GM18870 (cell line): Measurements from ENCODE around the gene ACP2.

Source experiments
- ATAC-seq: cut with Tn5 transposase; IDR thresholded peaks from one replicate; pipeline ENCODE4 v1.9.1; 2021; ENCODE audit warnings: moderate library complexity; ENCODE audit not compliant: unreplicated experiment

Gene ACP2, protein sequence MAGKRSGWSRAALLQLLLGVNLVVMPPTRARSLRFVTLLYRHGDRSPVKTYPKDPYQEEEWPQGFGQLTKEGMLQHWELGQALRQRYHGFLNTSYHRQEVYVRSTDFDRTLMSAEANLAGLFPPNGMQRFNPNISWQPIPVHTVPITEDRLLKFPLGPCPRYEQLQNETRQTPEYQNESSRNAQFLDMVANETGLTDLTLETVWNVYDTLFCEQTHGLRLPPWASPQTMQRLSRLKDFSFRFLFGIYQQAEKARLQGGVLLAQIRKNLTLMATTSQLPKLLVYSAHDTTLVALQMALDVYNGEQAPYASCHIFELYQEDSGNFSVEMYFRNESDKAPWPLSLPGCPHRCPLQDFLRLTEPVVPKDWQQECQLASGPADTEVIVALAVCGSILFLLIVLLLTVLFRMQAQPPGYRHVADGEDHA

DNA sequence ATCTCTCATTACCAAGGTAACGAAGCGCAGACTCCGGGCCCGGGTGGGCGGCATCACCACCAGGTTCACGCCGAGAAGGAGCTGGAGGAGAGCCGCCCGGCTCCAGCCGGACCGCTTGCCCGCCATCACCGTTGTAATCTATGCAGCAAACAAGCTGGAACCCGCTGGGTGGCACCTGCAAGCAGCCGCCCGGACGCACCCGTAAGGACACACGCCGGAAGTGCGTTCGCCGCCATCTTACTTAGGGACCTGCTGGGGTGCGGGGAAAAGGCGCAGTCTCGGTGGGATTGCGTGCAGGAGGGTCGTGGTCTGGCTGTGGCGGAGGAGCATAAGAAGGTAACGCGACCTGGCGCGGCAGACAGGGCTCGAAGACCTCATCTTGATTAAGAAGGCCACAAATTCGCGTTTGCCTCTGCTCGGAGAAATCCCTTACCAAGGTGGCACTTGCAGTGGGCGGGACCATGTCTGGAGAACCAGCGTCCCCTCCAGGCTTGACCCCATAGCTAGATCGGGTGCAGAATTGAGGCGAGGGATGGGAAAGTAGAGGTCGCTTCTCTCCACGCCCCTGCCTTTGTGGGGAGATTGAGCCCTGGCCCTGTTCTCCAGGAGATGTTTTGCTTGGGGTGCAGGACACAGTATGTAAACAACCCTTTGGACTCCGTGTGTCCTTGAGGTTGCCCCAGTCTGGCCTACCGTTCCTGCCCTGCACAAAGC is at the start of gene ACP2:
ACP2 (minus strand) TSS at position 151 of the 714 bp plus-strand sequence; CDS start at position 126, 25 bp downstream.
- peak; percentile 88 for ATAC-seq

DNA sequence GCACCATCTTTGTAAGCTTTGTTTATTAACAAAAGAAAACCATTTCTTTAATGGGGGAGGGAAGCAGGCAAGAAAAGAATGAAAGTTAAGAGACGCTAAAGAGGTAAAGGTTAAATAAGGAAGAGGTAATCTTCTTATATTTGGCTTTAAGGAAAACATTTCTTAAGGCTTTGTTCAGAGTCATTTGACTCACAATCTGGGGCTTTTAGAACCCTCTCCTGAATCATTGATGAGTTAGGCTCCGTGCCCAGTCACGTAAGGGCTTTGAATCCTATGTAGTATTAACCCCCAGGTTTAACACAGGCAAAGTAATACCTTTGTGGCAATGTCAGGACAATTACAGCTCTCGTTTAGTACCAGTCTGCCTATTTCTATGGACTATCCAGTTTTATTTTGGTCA is 47.4 kb upstream of the ACP2 start:
- ATAC-seq, result no peak

DNA sequence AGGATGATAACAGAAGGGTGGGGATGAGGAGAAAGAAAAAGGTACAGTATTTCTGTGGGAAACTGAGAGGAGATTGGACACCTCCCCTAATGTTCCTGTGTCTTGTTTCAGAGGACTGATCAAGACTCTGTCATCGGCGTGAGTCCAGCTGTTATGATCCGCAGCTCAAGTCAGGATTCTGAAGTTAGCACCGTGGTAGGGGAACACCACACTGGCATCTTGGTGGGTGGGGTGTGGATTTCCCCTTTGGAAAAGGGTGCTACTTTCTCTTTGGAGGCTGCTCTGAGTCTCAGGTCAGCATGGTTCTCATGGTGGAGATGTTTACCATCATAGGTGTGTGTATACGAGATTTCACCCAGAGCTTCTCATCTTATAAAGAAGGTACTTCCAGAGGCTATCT is 46.8 kb upstream of the ACP2 start:
- ATAC-seq, result no peak

DNA sequence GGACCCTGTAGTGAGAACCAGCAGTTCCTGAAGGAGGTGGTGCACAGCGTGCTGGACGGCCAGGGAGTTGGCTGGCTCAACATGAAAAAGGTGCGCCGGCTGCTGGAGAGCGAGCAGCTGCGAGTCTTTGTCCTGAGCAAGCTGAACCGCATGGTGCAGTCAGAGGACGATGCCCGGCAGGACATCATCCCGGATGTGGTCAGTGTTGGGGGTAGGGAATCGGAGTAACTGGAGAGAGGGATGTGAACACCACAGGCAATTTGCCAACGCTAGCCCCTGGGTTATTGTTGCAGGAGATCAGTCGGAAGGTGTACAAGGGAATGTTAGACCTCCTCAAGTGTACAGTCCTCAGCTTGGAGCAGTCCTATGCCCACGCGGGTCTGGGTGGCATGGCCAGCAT is 41.2 kb upstream of the ACP2 start:
- ATAC-seq, result no peak

DNA sequence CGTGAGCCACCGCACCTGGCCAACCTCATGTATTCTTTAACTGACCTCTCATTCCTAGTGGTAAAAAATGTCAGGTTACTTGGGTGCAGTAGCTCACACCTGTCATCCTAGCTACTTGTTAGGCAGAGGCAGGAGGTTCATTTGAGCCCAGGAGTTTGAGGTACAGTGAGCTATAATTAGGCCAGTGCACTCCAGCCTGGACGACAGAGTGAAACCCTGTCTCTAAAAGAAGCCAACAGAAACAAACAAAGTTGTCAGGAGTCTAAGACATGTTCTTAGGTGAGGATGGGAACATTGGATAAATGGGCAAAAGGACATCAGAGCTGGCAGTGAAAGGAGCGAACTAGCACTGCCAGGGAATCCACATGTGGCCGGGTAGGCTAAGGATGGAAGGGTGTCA is 39.5 kb upstream of the ACP2 start:
- ATAC-seq, result no peak

DNA sequence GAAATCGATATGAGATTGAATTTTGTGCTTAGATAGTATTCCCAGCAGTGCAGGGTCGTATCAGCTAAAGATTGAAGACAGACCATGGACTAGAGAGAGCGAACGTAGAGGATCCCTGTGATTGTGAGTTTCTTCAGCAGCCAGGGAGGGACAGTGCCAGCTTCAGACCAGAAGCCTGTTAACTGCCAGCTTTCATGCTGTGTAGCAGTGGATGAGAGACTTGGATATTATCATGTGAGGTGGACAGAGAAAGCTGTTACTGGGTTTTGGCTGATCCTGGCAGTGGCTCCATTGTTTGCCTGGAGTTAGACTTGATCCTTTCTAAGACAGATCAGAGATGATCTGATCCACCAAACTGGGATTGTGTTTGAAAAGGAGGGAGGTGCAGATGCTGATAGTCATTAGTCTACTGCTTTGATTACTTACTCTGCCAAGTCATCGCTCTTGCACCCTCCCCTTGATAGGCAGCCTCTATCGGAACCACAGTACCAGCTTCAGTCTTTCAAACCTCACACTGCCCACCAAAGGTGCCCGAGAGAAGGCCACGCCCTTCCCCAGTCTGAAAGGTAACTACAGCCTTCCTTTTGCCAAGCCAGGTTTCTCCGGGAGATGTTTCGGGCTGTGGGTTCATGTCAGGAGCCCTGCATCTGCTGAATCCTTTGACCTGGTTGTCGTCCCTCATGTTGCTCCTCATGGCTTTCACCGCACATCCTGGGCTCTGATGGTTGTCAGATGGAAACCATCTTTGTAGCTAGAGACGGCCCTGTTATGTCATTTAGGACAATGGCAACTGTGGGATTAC is 37.6 kb upstream of the ACP2 start:
- ATAC-seq, result no peak

DNA sequence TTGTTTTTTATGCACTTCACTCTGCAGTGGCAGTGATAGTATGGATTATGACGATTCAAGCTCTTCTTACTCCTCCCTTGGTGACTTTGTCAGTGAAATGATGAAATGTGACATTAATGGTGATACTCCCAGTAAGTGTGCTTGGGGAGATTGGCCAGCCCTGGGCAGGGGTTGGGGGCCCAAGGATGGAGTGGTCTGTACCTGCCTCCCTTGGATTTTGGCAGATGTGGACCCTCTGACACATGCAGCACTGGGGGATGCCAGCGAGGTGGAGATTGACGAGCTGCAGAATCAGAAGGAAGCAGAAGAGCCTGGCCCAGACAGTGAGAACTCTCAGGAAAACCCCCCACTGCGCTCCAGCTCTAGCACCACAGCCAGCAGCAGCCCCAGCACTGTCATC is 35.5 kb upstream of the ACP2 start:
- no peak for ATAC-seq

DNA sequence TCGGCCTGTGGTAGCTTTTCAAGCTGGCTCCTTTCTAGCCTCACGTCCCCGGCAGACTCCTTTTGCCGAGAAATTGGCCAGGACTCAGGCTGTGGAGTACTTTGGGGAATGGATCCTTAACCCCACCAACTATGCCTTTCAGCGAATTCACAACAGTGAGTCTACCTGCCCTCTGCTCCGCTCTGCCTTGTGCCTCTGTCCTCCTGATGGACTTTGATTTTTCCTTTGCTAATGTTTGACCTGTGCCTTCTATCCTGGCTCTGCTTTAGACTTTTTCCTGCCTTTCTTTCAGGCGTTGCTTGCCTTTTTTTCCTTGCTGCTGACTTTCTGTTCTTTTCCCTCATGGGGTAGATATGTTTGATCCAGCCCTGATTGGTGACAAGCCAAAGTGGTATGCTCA is 33.8 kb upstream of the ACP2 start:
- no peak for ATAC-seq

DNA sequence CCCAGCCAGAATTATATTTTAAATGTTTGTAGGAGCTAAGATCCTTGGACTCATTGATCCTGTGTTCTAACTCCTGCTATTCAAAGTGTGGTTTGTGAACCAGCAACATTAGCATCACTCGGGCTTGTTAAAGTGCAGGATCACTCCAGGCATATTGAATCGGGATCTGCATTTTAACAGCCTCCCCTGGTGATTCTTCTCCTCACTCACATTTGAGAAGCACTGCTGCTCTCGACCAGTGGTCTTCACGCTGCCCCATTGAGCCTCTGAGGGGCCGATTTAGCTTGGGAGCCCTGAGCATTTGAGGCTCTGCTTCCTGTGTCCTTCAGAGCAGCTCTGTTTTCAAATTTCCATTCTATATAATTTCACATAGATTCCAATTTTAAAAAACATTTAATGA is 32.2 kb upstream of the ACP2 start:
- ATAC-seq, result no peak

DNA sequence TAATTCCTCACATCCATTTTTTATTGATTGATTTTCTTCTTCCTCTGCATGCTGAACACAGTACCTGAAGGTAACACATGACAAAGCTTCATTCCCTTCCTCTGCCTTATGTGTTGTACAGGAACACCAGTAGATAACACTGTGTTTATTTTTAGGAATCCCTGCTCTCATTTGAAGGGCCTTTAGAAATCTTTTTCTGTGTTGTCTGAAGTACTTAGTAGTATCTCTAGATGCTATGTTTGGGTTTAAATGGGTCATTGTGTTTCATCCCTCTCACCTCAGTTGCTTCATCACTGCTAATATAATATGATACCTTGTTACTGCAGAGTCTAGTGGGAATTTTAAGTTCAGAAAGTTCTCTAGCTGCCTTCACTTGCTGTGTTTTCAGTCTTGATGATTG is 31.5 kb upstream of the ACP2 start:
- no peak for ATAC-seq

DNA sequence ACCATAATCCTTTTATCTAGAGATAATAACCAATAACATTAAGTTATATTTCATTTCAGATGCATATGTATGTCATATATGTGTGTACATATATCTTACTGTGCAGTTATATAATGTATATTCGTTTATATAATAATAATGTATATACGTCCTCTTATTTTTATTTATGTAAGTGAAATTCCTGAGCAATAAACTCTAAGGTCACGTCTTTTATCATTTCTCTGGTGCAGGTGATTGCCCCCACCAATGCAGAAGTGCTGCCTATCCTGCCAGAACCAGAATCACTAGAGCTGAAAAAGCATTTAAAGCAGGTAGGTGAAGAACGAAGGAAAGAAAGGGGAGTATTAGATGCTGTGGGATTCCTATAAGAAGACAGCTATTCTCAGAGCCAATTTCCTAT is 30.2 kb upstream of the ACP2 start:
- no peak for ATAC-seq

DNA sequence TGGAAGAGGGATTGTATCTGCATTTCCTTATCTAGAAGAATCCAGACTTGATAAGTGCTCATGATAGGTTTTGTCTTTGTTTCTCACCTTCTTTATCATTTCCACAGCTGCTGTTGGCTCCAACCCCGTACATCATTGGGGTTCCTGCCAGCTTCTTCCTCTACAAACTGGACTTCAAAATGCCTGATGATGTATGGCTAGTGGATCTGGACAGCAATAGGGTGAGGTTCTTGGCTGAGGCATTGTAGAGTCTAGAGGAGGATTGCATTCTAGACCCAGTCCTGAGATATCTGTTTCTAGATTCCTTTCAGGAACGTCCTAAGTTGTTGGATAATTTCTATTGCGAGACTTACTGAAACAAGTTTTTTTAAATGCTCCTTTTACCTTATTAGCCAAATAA is 29.4 kb upstream of the ACP2 start:
- no peak for ATAC-seq

DNA sequence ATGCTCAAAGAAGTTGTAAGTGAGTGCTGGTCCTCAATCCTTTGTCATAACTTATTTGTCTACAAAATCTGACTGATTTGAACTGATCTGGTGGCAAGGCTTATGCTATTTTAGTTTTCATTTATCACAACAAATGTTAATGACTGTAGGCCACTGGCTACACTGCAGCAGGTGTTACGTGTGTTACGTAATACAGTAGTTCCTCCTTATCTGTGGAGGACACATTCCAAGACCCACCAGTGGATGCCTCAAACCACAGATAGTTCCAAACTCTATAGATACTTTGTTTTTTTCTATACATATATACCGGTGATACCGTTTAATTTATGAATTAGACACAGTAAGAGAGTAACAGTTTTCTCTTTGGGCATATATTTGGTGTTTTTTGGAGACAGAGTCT is 28.3 kb upstream of the ACP2 start:
- ATAC-seq, result no peak

DNA sequence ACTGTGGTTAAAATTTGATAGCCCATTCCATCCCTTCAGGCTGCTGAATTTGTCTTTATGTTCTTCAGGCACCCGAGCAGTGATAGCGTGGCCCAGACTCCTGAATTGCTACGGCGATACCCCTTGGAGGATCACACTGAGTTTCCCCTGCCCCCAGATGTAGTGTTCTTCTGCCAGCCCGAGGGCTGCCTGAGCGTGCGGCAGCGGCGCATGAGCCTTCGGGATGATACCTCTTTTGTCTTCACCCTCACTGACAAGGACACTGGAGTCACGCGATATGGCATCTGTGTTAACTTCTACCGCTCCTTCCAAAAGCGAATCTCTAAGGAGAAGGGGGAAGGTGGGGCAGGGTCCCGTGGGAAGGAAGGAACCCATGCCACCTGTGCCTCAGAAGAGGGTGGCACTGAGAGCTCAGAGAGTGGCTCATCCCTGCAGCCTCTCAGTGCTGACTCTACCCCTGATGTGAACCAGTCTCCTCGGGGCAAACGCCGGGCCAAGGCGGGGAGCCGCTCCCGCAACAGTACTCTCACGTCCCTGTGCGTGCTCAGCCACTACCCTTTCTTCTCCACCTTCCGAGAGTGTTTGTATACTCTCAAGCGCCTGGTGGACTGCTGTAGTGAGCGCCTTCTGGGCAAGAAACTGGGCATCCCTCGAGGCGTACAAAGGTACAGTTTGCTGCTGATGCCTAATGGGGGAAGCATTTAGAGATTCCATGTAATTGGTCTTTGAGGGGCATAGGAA is 26.1 kb upstream of the ACP2 start:
- no peak for ATAC-seq

DNA sequence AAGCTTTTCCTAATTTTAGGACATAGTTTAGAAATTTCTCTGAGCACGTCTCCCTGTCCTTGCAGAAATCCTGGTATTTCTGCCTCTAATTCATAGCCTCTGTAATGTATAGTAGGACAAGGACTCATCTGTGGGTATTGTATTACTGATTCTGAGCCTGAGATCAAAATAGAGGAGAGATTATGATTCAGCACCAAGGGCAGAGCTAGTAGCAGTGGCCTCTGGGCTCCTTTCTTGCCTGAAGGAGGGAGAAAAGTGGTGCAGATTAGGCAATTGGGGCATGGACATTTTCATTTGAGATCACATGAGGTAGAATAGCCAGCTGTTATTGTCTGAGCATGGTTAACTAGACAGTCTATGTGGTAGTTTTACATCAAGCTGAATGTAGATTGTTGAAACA is 24.1 kb upstream of the ACP2 start:
- no peak for ATAC-seq

DNA sequence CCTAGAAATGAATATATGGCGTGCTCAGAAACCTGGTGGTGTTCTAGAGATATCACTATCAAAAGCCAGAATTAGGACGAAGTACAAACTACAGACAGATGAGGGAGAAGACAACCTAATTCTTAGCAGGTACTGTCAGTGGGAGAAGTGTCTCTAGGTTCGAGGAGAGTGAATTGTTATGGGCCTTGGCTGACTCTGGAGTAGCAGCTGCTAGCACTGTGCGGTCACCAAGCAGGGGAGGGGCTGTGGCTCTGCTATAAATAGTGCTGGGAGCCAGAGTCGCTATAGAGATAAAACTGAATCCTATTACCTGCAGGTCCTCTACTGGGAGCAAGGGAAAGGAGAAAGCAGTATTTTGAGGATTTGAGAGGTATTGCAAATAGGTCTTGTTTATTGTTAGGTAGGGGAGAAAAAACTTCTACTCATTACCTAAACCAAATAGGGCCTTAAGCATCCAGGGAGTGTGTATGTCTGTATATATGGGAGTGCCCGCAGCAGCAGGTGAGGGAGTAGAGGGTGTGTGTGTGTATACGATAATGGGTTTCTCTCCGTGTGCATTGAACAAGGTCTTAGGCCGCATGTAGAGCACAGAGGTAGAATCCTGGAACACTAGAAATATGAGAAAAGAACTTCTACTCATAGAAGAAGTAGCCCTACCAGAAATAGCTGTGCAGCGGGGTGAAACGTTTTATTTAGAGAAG is 23.5 kb upstream of the ACP2 start:
- no peak for ATAC-seq

DNA sequence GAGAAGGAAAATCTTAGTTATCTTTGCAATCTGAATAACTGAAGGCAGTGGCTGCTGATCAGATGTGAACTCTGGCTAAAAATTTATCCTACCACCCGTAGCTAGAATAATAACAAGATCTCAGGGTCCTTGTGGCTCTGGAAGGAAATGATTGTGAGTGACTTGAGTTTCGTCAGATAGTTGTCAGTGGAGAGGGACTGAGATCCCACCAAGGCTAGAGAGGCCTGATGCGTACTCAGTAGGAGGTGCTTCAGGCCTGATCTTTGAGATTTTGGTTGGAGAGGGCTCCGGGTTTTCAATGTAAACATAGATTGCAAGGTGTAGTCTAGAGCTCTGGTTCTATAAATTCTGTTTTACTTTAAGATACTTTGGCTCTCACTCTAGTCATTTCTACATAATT is 22.7 kb upstream of the ACP2 start:
- ATAC-seq, result no peak

DNA sequence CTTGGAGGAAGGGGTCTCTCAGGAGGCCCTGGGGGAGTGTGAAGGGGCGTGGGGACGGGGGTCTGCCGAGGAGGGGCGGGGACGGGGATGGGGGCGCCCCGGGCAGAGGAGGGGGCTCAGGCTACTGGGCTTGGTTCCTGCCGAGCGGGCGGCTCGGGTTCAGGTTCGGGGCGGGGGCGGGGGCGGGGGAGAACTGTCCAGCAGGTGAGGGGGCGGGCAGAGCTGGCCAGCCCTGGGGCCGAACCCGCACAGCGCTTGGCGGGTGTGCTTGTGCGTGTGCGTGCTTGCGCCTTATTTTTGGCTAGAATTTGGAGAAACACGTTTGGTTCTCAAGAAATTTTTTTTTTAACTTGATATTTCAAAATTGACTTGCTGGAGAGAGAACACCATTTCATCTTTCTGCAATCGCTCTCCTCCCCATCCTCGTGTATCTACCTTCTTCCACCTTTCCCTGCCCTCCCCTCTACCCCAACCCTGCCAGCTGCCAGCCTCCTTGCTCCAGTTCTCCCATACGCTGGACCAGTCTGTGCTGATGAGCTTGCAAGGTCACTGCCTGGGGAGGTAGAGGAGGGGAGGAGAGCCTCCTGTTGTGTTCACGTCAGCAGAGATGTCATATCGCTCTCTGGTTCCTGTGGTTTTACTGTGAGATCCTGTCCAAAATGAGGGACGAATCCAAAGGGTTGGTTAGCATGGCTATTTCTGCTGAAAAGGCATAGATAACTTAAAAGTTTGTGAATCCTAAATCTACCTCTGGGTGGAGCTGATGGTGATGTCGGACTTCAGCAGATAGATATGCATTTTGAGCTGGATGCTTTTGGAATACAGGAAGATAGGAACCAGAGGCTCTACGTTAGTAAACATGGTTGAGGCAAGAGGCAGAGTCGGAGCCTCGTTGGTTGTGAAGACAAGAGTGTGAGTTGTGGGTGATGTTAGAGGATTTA is 22.0 kb upstream of the ACP2 start:
- ATAC-seq, result no peak

DNA sequence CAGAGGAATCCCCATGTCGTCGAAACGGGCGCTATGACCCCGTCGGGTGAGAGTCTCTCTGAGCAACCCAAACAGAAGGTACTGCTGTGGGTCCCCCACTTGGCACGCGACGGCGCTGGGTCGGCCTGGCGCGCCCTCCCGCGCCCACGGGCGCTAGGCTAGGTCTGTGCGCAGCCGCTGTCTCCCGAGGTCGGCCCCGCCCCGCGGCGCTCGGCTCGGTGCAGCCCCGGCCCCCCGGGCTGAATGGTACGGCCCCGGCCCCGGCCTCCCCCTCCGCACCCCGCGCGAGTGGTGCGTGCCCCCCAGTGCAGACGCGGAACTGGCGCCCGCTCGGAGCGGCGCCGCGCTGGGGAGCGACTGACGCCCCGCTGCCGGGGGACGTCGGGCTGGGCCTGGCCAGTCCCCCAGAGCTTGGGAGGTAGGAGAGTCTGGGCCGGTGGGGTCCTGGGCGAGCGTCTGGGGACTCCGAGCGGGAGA is 21.3 kb upstream of the ACP2 start, which contains the start of gene MADD:
MADD (plus strand) TSS at position 305 of the 477 bp plus-strand sequence.
- peak; percentile 35 for ATAC-seq
